ENCODE results near the gene SRRM1. TPM values are rescaled to one million over a fixed set of nuclear protein-coding genes. Genes with fewer than 3 reads are reported as not detected.

SRRM1 gene
- total RNA-seq, 1 experiment from 2014 or later = 228 TPM

GRCh38 chr1:24708938-24709337, 65.8 kb downstream of the SRRM1 start:
- H3K4me1 Mint-ChIP-seq = peaks cover 16% of the 10 kb centered on the region
- no peak overlapping the region; the same call in 1 of the 2 replicates for H3K27ac Mint-ChIP-seq
- ChIA-PET CTCF (interaction anchor here (1.9 kb wide), 1 partner anchor 21 kb away, joined by 8 read pairs; no protein-coding TSS in a partner anchor), POLR2A (interaction anchor here (0.6 kb wide), 1 partner anchor 21 kb away, joined by 3 read pairs; no protein-coding TSS in a partner anchor)
- peaks cover 2% of the 10 kb centered on the region for H3K27me3 Mint-ChIP-seq (ENCODE audit: low read depth)
- no peaks in the 10 kb centered on the region for H3K9me3 Mint-ChIP-seq
- no peaks in the 10 kb centered on the region for H3K36me3 Mint-ChIP-seq
- TF ChIP-seq ZNF671 (CRISPR knock-in tag; IDR thresholded peaks at IDR 0.05) = no peak
- no peak for TF ChIP-seq SP1 (CRISPR knock-in tag; conservative IDR thresholded peaks at IDR 0.05)
- TF ChIP-seq HMGA2 (CRISPR knock-in tag; IDR thresholded peaks at IDR 0.05) = no peak
- no peak for TF ChIP-seq NR2C2 (CRISPR knock-in tag; IDR thresholded peaks at IDR 0.05)
- TF ChIP-seq TP53 (CRISPR knock-in tag; IDR thresholded peaks at IDR 0.05) = no peak
- no peak for ATAC-seq
- no peak for DNase-seq (ENCODE audit: low spot score)
- H3K4me3 Mint-ChIP-seq = no peak overlapping the region

GRCh38 chr1:24709791-24710441, 66.8 kb downstream of the SRRM1 start:
- peaks cover 2% of the 10 kb centered on the region for H3K27me3 Mint-ChIP-seq (ENCODE audit: low read depth)
- ChIA-PET POLR2A (interaction anchor here (0.6 kb wide), 1 partner anchor 12 kb away, joined by 5 read pairs; no protein-coding TSS in a partner anchor), CTCF (interaction anchor here (1.9 kb wide), 1 partner anchor 22 kb away, joined by 8 read pairs; no protein-coding TSS in a partner anchor)
- TF ChIP-seq KAT7 (CRISPR knock-in tag; IDR thresholded peaks at IDR 0.05; ENCODE audit: borderline replicate concordance) (no peak), ZNF423 (CRISPR knock-in tag; IDR thresholded peaks at IDR 0.05) (no peak)
- no peaks in the 10 kb centered on the region for H3K9me3 Mint-ChIP-seq
- DNase-seq (ENCODE audit: low spot score) (no peak), ATAC-seq (no peak)
- H3K27ac Mint-ChIP-seq = 0 out of 2 replicates have a peak overlapping the region, but pooled peaks have one; percentile 63
- no peaks in the 10 kb centered on the region for H3K36me3 Mint-ChIP-seq
- no peak overlapping the region for H3K4me3 Mint-ChIP-seq
- peaks cover 10% of the 10 kb centered on the region for H3K4me1 Mint-ChIP-seq

DNA sequence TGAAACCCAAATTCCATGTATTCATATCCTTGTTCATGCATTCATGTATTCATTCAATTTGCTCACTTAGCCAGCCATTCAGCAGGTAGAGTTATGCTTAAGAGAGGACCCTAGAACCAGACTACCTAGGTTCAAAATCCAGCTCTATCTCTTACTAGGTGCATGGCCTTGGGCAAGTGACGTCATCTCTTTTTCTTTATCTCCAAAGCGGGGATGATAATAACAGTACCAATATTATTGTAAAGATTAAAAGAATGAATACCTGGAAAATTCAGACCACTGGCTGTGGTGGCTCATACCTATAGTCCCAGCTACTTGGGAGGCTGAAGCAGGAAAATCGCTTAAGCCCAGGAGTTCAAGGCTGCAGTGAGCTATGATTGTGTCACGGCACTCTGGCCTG, 68.2 kb downstream of the SRRM1 start:
- Mint-ChIP-seq H3K27ac (no peak overlapping the region), H3K4me1 (no peaks in the 10 kb centered on the region), H3K27me3 (ENCODE audit: low read depth) (no peaks in the 10 kb centered on the region; the same call in 1 of the 2 replicates), H3K36me3 (no peaks in the 10 kb centered on the region), H3K4me3 (no peak overlapping the region), H3K9me3 (no peaks in the 10 kb centered on the region)
- no peak for ATAC-seq
- TF ChIP-seq TEAD1 (CRISPR knock-in tag; IDR thresholded peaks at IDR 0.05) = no peak
- no peak for DNase-seq (ENCODE audit: low spot score)
- ChIA-PET CTCF (interaction anchor here (0.7 kb wide), 2 partner anchors 21 to 662 kb away, joined by 3 read pairs; no protein-coding TSS in a partner anchor), POLR2A (no interaction called here)

GRCh38 chr1:24713176-24713575, 70.1 kb downstream of the SRRM1 start:
- ChIA-PET POLR2A (interaction anchor here (0.6 kb wide), 1 partner anchor 32 kb away, joined by 3 read pairs; the partner anchor contains the start of gene CLIC4), CTCF (interaction anchor here (1.5 kb wide), 1 partner anchor 197 kb away, joined by 4 read pairs; no protein-coding TSS in a partner anchor)
- no peaks in the 10 kb centered on the region for H3K9me3 Mint-ChIP-seq
- no peaks in the 10 kb centered on the region for H3K36me3 Mint-ChIP-seq
- no peaks in the 10 kb centered on the region for H3K4me1 Mint-ChIP-seq
- ATAC-seq (no peak), DNase-seq (ENCODE audit: low spot score) (no peak)
- H3K27me3 Mint-ChIP-seq (ENCODE audit: low read depth) = no peaks in the 10 kb centered on the region; the same call in 1 of the 2 replicates
- H3K4me3 Mint-ChIP-seq = no peak overlapping the region
- TF ChIP-seq ZNF138 (CRISPR knock-in tag; conservative IDR thresholded peaks at IDR 0.05) (no peak), TP53 (CRISPR knock-in tag; IDR thresholded peaks at IDR 0.05) (no peak), SP1 (CRISPR knock-in tag; conservative IDR thresholded peaks at IDR 0.05) (no peak), FOXK1 (CRISPR knock-in tag; IDR thresholded peaks at IDR 0.05) (no peak), STAT6 (CRISPR knock-in tag; conservative IDR thresholded peaks at IDR 0.05; ENCODE audit: low read depth) (no peak), JUN (CRISPR knock-in tag; IDR thresholded peaks at IDR 0.05) (no peak), RORB (CRISPR knock-in tag; IDR thresholded peaks at IDR 0.05) (no peak), SOX15 (CRISPR knock-in tag; IDR thresholded peaks at IDR 0.05) (no peak), CREM (CRISPR knock-in tag; IDR thresholded peaks at IDR 0.05) (no peak)
- TF ChIP-seq, protein P1, sequence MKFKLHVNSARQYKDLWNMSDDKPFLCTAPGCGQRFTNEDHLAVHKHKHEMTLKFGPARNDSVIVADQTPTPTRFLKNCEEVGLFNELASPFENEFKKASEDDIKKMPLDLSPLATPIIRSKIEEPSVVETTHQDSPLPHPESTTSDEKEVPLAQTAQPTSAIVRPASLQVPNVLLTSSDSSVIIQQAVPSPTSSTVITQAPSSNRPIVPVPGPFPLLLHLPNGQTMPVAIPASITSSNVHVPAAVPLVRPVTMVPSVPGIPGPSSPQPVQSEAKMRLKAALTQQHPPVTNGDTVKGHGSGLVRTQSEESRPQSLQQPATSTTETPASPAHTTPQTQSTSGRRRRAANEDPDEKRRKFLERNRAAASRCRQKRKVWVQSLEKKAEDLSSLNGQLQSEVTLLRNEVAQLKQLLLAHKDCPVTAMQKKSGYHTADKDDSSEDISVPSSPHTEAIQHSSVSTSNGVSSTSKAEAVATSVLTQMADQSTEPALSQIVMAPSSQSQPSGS (CRISPR knock-in tag; IDR thresholded peaks at IDR 0.05; ENCODE audit: borderline replicate concordance, low read depth) = no peak
- TF ChIP-seq, protein P2, sequence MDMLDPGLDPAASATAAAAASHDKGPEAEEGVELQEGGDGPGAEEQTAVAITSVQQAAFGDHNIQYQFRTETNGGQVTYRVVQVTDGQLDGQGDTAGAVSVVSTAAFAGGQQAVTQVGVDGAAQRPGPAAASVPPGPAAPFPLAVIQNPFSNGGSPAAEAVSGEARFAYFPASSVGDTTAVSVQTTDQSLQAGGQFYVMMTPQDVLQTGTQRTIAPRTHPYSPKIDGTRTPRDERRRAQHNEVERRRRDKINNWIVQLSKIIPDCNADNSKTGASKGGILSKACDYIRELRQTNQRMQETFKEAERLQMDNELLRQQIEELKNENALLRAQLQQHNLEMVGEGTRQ (CRISPR knock-in tag; IDR thresholded peaks at IDR 0.05) = no peak
- H3K27ac Mint-ChIP-seq = no peak overlapping the region

Measured in WTC11 (cell line).